ENCODE results near the gene NID1.
"Not testable (repeated sequence)": the region's sequence is repeated elsewhere in the genome, so short reads cannot be mapped to it uniquely, and the experiment has no call there.

The NID1 gene

GRCh38 chr1:236095705-236096520, 31.0 kb upstream of the NID1 start:
- DNase-seq, result no peak

GRCh38 chr1:236092899-236093298, 28.0 kb upstream of the NID1 start:
- no peak for DNase-seq

GRCh38 chr1:236091933-236092318, 27.0 kb upstream of the NID1 start:
- DNase-seq, result no peak

GRCh38 chr1:236090741-236091147, 25.9 kb upstream of the NID1 start:
- no peak for DNase-seq

GRCh38 chr1:236089046-236089773, 24.3 kb upstream of the NID1 start:
- no peak for DNase-seq

GRCh38 chr1:236086537-236086936, 21.6 kb upstream of the NID1 start:
- no peak for DNase-seq

GRCh38 chr1:236085545-236086159, 20.8 kb upstream of the NID1 start:
- DNase-seq, result no peak

GRCh38 chr1:236084386-236084730, 19.5 kb upstream of the NID1 start:
- DNase-seq, result no peak

GRCh38 chr1:236083650-236084385, 18.9 kb upstream of the NID1 start:
- no peak for DNase-seq

- no peak for DNase-seq
Observed at GRCh38 chr1:236082526-236082925, 17.6 kb upstream of the NID1 start.

- DNase-seq, result no peak
Observed at GRCh38 chr1:236081546-236082227, 16.8 kb upstream of the NID1 start.

GRCh38 chr1:236079703-236080102, 14.8 kb upstream of the NID1 start:
- no peak for DNase-seq

- DNase-seq, result no peak
Observed at GRCh38 chr1:236078993-236079392, 14.1 kb upstream of the NID1 start.

GRCh38 chr1:236078077-236078476, 13.2 kb upstream of the NID1 start:
- not testable (repeated sequence) for DNase-seq

- no peak for DNase-seq
Observed at GRCh38 chr1:236075848-236076247, 11.0 kb upstream of the NID1 start.

- DNase-seq, result no peak
Observed at GRCh38 chr1:236073307-236073897, 8.5 kb upstream of the NID1 start.

- no peak for DNase-seq
Observed at GRCh38 chr1:236072001-236072400, 7.1 kb upstream of the NID1 start.

GRCh38 chr1:236070753-236071152, 5.9 kb upstream of the NID1 start:
- DNase-seq, result no peak

- DNase-seq, result no peak
Observed at GRCh38 chr1:236069796-236070195, 4.9 kb upstream of the NID1 start.

GRCh38 chr1:236067854-236068454, 3.1 kb upstream of the NID1 start:
- DNase-seq, result no peak

- DNase-seq, result no peak
Observed at GRCh38 chr1:236066828-236067386, 2.0 kb upstream of the NID1 start.

GRCh38 chr1:236066054-236066453, 1.2 kb upstream of the NID1 start:
- DNase-seq, result no peak
